Medulla oblongata (tissue), 1 donor: ENCODE measurements around the gene TNFRSF17.
A peak's percentile ranks its signal among the peaks of the same experiment; 100 is the strongest.
"Not testable (repeated sequence)": the region's sequence is repeated elsewhere in the genome, so short reads cannot be mapped to it uniquely, and the experiment has no call there.

Source experiments
- DNase-seq: peaks from one replicate; pipeline ENCODE4 v3.0.0-alpha.2; 2015; ENCODE audit errors: extremely low spot score

Gene TNFRSF17

DNA sequence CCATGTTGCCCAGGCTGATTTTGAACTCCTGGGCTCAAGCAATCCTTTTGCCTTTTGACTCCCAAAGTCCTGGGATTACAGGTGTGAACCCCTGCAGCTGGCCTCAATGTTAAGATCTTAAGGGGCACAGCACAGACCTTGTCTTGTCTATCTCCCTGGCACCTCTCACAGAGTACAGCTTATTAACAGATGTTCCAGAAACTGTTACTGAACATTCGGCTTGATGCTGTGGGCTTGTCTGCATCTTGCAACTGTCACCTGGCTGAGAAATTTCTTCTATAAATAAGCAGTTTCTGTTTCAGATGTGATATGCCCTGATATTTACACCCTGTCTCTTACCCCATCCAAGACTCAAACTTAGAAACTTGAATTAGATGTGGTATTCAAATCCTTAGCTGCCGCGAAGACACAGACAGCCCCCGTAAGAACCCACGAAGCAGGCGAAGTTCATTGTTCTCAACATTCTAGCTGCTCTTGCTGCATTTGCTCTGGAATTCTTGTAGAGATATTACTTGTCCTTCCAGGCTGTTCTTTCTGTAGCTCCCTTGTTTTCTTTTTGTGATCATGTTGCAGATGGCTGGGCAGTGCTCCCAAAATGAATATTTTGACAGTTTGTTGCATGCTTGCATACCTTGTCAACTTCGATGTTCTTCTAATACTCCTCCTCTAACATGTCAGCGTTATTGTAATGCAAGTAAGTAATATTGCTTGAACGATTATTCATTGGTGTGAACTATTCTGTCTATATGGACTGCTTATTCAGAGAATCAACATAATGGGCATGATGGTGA lies at the start of gene TNFRSF17:
Gene TNFRSF17 (plus strand): TSS at position 450 of the 791 bp plus-strand sequence. CDS start 115 bp downstream, at position 565.
- DNase-seq = no peak

- peak; percentile 98 for DNase-seq
Observed at GRCh38 chr16:11915644-11916523, 49.1 kb upstream of the TNFRSF17 start, which contains the start of gene GSPT1. TSS of gene GSPT1 (minus strand) at chr16:11915956. CDS start at chr16:11915720, 236 bp downstream.

- DNase-seq = no peak
Observed at GRCh38 chr16:11916524-11917285, 48.3 kb upstream of the TNFRSF17 start.

DNA sequence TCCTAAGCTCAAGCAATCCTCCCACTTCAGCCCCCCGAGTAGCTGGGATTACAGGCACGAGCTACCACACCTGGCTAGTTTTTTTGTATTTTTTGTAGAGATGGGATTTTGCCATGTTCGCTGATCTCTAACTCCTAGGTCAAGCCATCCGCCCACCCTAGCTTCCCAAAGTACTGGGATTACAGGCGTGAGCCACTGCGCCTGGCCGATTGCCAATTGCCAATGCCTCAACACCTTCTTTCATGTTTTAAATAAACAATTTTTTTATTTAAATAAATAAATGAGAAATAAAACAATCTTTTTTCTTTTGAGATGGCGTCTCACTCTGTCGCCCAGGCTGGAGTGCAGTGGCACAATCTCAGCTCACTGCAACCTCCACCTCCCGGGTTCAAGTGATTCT lies 41.0 kb upstream of the TNFRSF17 start:
- DNase-seq = not testable (repeated sequence)

GRCh38 chr16:11927350-11927749 lies 37.7 kb upstream of the TNFRSF17 start:
- not testable (repeated sequence) for DNase-seq

DNA sequence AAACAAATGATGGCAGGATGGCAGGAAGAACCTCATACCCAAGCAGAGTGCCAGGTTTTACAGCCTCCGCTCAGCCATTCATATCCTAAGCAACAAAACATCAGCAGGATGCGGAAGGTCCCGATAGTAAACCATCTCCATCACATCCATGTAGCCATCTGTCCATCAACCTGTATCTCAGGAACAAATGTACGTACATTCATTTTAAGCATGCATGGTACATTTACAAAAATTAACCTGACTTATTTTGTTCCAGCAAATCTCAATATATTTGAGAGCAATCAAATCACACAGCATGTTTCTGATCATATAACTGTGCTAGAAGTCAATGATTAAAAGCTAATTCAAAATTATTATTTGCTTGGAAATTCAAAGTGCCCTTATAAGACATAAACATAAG lies 23.1 kb upstream of the TNFRSF17 start, which contains the start of gene NPIPB2:
Gene NPIPB2 (minus strand): TSS at position 101 of the 400 bp plus-strand sequence. CDS start 0 bp downstream, at position 101.
- not testable (repeated sequence) for DNase-seq

GRCh38 chr16:11946433-11946832 lies 18.6 kb upstream of the TNFRSF17 start:
- DNase-seq = no peak

DNA sequence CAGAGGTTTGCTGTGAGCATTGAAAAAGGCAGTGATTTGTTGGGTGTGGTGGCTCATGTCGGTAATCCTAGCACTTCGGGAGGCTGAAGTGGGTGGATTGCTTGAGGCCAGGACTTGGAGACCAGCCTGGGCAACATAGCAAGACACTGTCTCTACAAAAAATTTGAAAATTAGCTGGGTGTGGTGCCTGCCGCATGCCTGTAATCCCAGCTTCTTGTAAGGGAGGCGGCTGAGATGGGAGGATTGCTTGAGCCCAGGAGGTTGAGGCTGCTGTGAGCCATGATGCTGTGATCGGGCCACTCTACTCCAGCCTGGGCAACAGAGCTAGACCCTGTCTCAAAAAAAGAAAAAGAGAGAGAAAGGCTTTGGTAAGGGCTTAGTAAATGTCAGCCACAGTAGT lies 16.2 kb upstream of the TNFRSF17 start:
- no peak for DNase-seq

GRCh38 chr16:11949527-11949926 lies 15.5 kb upstream of the TNFRSF17 start:
- DNase-seq = peak; percentile 83

DNA sequence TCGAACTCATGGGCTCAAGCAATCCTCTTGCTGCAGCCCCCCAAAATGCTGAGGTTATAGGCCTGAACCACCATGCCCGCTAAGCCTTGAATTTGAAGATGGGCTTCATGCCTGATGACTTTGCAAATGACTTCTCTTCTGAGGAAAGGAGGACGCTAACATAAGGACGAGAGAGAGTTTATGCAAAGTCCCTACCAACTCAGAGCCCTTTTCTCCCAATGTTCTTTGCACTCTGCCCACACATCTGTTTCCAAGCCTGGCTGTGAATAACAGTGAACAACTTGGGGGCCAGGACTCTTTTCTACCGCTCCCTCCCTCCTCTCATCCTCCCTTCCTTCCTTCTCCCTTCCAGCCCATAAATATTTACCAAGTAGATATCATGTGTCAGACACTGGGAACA lies 14.6 kb upstream of the TNFRSF17 start:
- DNase-seq = no peak

GRCh38 chr16:11953576-11953975 lies 11.4 kb upstream of the TNFRSF17 start:
- DNase-seq = not testable (repeated sequence)

DNA sequence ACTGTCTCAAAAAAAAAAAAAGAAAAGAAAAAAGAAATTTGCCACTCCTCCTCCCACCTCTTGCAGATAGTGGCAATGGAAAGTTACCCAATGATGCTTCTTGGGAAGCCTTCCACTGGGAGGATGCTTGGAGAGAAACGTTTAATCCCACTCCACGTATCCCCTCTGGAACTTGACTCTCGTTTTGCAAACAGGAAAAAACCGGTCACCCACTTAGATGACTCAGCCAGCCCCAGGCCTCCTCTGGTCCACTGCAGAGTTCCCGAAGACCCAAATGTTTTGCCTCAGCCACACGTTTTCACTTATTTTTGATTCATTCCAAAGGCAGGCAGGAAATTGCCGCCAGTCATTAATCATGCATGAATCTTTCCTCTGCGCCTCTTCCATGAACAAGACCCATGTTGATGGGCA lies 9.3 kb upstream of the TNFRSF17 start:
- no peak for DNase-seq

DNA sequence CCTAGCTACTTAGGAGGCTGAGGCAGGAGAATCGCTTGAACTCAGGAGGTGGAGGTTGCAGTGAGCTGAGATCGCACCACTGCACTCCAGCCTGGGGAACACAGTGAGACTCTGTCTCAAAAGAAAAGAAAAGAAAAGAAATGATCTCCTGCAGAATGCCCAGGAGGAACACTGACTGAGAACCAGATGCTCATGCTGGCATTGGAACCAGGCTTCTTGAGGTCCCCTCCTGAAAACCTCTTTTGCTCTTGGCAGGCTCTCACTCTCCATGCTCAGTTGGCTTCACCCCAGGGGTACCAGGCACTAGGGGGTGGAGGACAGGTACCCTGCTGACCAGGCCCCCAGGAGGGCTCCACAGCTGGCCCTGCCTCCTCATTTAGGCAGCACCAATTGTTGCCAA lies 8.5 kb upstream of the TNFRSF17 start:
- no peak for DNase-seq

GRCh38 chr16:11957591-11958395 lies 7.2 kb upstream of the TNFRSF17 start:
- no peak for DNase-seq

GRCh38 chr16:11962457-11962856 lies 2.6 kb upstream of the TNFRSF17 start:
- not testable (repeated sequence) for DNase-seq

GRCh38 chr16:11962978-11963377 lies 2.0 kb upstream of the TNFRSF17 start:
- DNase-seq = not testable (repeated sequence)

GRCh38 chr16:11963706-11964105 lies 1.3 kb upstream of the TNFRSF17 start:
- DNase-seq = no peak

GRCh38 chr16:11966173-11966572 lies 1.2 kb downstream of the TNFRSF17 start:
- peak; percentile 34 for DNase-seq

DNA sequence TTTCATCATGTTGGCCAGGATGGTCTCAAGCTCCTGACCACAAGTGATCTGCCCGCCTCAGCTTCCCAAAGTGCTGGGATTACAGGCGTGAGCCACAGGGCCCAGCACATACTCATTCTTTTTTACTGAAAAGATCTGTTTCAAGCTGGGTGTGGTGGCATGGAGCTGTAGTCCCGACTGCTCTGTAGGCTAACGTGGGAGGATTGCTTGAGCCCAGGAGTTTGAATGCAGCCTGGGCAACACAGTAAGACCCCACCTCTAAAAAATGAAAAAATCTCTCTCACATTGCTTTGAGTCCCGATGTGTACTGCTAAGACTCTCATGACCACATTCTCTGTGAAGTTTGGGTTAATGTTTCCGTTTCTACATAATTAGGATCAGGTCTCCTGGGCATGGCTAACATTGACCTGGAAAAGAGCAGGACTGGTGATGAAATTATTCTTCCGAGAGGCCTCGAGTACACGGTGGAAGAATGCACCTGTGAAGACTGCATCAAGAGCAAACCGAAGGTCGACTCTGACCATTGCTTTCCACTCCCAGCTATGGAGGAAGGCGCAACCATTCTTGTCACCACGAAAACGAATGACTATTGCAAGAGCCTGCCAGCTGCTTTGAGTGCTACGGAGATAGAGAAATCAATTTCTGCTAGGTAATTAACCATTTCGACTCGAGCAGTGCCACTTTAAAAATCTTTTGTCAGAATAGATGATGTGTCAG lies 2.3 kb downstream of the TNFRSF17 start:
- DNase-seq = no peak

- no peak for DNase-seq
Observed at GRCh38 chr16:11968577-11968976, 3.6 kb downstream of the TNFRSF17 start.
